ENCODE measurements around the gene SLC28A3. TPM values are rescaled to one million over a fixed set of nuclear protein-coding genes. Genes with fewer than 3 reads are reported as not detected.

Gene SLC28A3
- total and polyA plus RNA-seq, 2 experiments from 2014 or later, result not detected

GRCh38 chr9:84323858-84324257, 16.7 kb downstream of the SLC28A3 start (continued):
- TF ChIP-seq REST (IDR thresholded peaks at IDR 0.05; ENCODE audit: unreplicated experiment), result no peak
- TF ChIP-seq EZH2phosphoT487 (IDR thresholded peaks at IDR 0.05; ENCODE audit: unreplicated experiment), result no peak
- TF ChIP-seq STAT1 (IDR thresholded peaks at IDR 0.05; ENCODE audit: unreplicated experiment), result no peak
- no peak for TF ChIP-seq NANOG (IDR thresholded peaks at IDR 0.05; ENCODE audit: borderline replicate concordance)
- TF ChIP-seq ZNF331 (CRISPR knock-in tag; IDR thresholded peaks at IDR 0.05; ENCODE audit: low read depth), result no peak
- TF ChIP-seq EZH2 (IDR thresholded peaks at IDR 0.05; ENCODE audit: low read depth, unreplicated experiment), result no peak
- TF ChIP-seq ZNF114 (CRISPR knock-in tag; IDR thresholded peaks at IDR 0.05), result no peak
- no peak for TF ChIP-seq POLR2AphosphoS5 (IDR thresholded peaks at IDR 0.05; ENCODE audit: low read depth)

GRCh38 chr9:84322828-84323227, 17.7 kb downstream of the SLC28A3 start:
- Histone ChIP-seq H3F3A (replicated peaks; ENCODE audit: low read depth) (no peaks in the 10 kb centered on the region), H3K4me2 (no peak overlapping the region), H2AFZ (no peak overlapping the region), H4K20me1 (replicated peaks; ENCODE audit: insufficient read depth) (no peaks in the 10 kb centered on the region), H3K4me3 (no peak overlapping the region), H3K4me1 (ENCODE audit: insufficient read depth) (no peaks in the 10 kb centered on the region), H3K36me3 (ENCODE audit: insufficient read depth) (no peaks in the 10 kb centered on the region), H3K9me2 (ENCODE audit: insufficient read depth) (0 out of 2 replicates have a peak, but pooled peaks cover 7% of the 10 kb centered on the region), H3K79me2 (replicated peaks; ENCODE audit: insufficient read depth) (no peaks in the 10 kb centered on the region), H3K27ac (ENCODE audit: low read depth) (no peak overlapping the region), H3K27me3 (ENCODE audit: insufficient read depth) (no peaks in the 10 kb centered on the region)
- Mint-ChIP-seq H3K4me3 (no peak overlapping the region), H3K9me3 (peaks cover 7% of the 10 kb centered on the region; the same call in 2 of the 3 replicates), H3K36me3 (ENCODE audit: low read depth) (peaks cover under 1% of the 10 kb centered on the region; the same call in 2 of the 3 replicates), H3K27ac (no peak overlapping the region), H3K27me3 (ENCODE audit: insufficient read depth, low read depth, poor library complexity) (peaks cover 2% of the 10 kb centered on the region), H3K4me1 (no peaks in the 10 kb centered on the region)
- no peak for DNase-seq (ENCODE audit: low spot score)
- no peak for ATAC-seq
- no peak for TF ChIP-seq ETS1 (IDR thresholded peaks at IDR 0.05)
- TF ChIP-seq CTCF (conservative IDR thresholded peaks at IDR 0.05; ENCODE audit: low read depth in 2 of 2), result no peak
- TF ChIP-seq ZNF462 (CRISPR knock-in tag; IDR thresholded peaks at IDR 0.05), result no peak
- no peak for TF ChIP-seq EZH2 (IDR thresholded peaks at IDR 0.05; ENCODE audit: low read depth, unreplicated experiment)
- no peak for TF ChIP-seq CREB1 (CRISPR knock-in tag; IDR thresholded peaks at IDR 0.05; ENCODE audit: low read depth)
- TF ChIP-seq NANOG (IDR thresholded peaks at IDR 0.05; ENCODE audit: borderline replicate concordance), result no peak
- TF ChIP-seq EZH2phosphoT487 (IDR thresholded peaks at IDR 0.05; ENCODE audit: unreplicated experiment), result no peak
- no peak for TF ChIP-seq POLR2AphosphoS5 (IDR thresholded peaks at IDR 0.05; ENCODE audit: low read depth)

Data from GM23338 (cell line).